ENCODE data around the gene POC1B.

Gene POC1B

DNA sequence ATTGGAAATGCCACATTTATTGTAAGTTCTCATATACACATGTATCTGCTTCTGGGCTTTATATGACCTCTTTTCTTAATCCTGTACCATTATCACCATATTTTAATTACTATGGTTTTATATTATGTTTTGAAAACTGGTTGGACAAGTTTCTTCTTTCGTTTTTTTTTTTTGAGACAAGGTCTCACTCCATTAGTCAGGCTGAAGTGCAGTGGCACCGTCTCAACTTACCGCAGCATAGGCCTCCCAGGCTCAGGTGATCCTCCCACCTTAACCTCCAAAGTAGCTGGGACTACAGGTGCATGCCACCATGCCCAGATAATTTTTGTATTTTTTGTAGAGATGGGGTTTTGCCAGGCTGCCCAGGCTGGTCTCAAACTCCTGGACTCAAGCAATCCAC lies 45.9 kb downstream of the POC1B start:
- H3K36me3 ChIP-seq: peaks cover 13 to 40% (median 24%) of the 10 kb centered on the region in 11 experiments
- peaks cover 0 to 25% (median 0%) of the 10 kb centered on the region in 10 experiments; a peak in 4 of 20 replicates for H3K4me1 ChIP-seq
- no peak for TF ChIP-seq Cebpa-rat (IDR thresholded peaks at IDR 0.05)
- no peaks in the 10 kb centered on the region for H4K20me1 ChIP-seq
- H3K27ac ChIP-seq: no peak overlapping the region
- H3K4me2 ChIP-seq: no peak overlapping the region
- H3K9me3 ChIP-seq (replicated peaks in 1 of 11): no peaks in the 10 kb centered on the region
- H3K9ac ChIP-seq: no peak overlapping the region
- no peaks in the 10 kb centered on the region for H3K27me3 ChIP-seq
- H3K4me3 ChIP-seq: no peak overlapping the region

- H3K4me3 ChIP-seq: no peak overlapping the region
- peaks cover 2 to 18% (median 8%) of the 10 kb centered on the region in 11 experiments; a peak in 16 of 22 replicates for H3K36me3 ChIP-seq
- no peaks in the 10 kb centered on the region for H3K27me3 ChIP-seq
- H3K4me1 ChIP-seq: peaks cover 0 to 25% (median 0%) of the 10 kb centered on the region in 10 experiments; a peak in 4 of 20 replicates
- no peak overlapping the region for H3K27ac ChIP-seq
- H3K9ac ChIP-seq: no peak overlapping the region
- no peaks in the 10 kb centered on the region for H3K9me3 ChIP-seq (replicated peaks in 1 of 11)
- no peaks in the 10 kb centered on the region for H4K20me1 ChIP-seq
- no peak for TF ChIP-seq Cebpa-rat (IDR thresholded peaks at IDR 0.05)
- peak overlapping the region in 3 of 11 experiments; percentile 5 to 56 (median 44); a peak in 5 of 22 replicates for H3K4me2 ChIP-seq
Measured at GRCh38 chr12:89477633-89478279, 48.1 kb downstream of the POC1B start.

GRCh38 chr12:89476904-89477595 lies 48.8 kb downstream of the POC1B start:
- H3K4me3 ChIP-seq: no peak overlapping the region
- peaks cover 0 to 18% (median 4%) of the 10 kb centered on the region in 11 experiments; a peak in 12 of 22 replicates for H3K36me3 ChIP-seq
- TF ChIP-seq Cebpa-rat (IDR thresholded peaks at IDR 0.05): no peak
- H3K4me2 ChIP-seq: peak overlapping the region in 3 of 11 experiments; percentile 5 to 56 (median 44); a peak in 5 of 22 replicates
- peaks cover 0 to 25% (median 0%) of the 10 kb centered on the region in 10 experiments; a peak in 4 of 20 replicates for H3K4me1 ChIP-seq
- no peak overlapping the region for H3K27ac ChIP-seq
- no peaks in the 10 kb centered on the region for H3K27me3 ChIP-seq
- H3K9me3 ChIP-seq (replicated peaks in 1 of 11): no peaks in the 10 kb centered on the region
- no peak overlapping the region for H3K9ac ChIP-seq
- no peaks in the 10 kb centered on the region for H4K20me1 ChIP-seq

- Histone ChIP-seq H3K27me3 (no peaks in the 10 kb centered on the region), H3K4me2 (no peak overlapping the region), H3K36me3 (peaks cover 0 to 20% (median 4%) of the 10 kb centered on the region in 11 experiments; a peak in 10 of 22 replicates), H3K4me1 (peaks cover 0 to 19% (median 0%) of the 10 kb centered on the region in 10 experiments; a peak in 4 of 20 replicates), H3K9me3 (replicated peaks in 1 of 11) (no peaks in the 10 kb centered on the region), H3K4me3 (no peak overlapping the region), H3K27ac (no peak overlapping the region), H3K9ac (no peak overlapping the region), H4K20me1 (no peaks in the 10 kb centered on the region)
- no peak for TF ChIP-seq Cebpa-rat (IDR thresholded peaks at IDR 0.05)
Measured at GRCh38 chr12:89476232-89476631, 49.6 kb downstream of the POC1B start.

GRCh38 chr12:89475203-89475990 lies 50.5 kb downstream of the POC1B start:
- Histone ChIP-seq H3K4me1 (peaks cover 0 to 16% (median 0%) of the 10 kb centered on the region in 10 experiments; a peak in 4 of 20 replicates), H3K27ac (no peak overlapping the region), H3K4me2 (no peak overlapping the region), H3K9me3 (replicated peaks in 1 of 11) (no peaks in the 10 kb centered on the region), H3K27me3 (no peaks in the 10 kb centered on the region), H3K9ac (no peak overlapping the region), H3K4me3 (no peak overlapping the region), H4K20me1 (no peaks in the 10 kb centered on the region), H3K36me3 (peaks cover 0 to 16% (median 2%) of the 10 kb centered on the region in 11 experiments; a peak in 3 of 22 replicates)
- no peak for TF ChIP-seq Cebpa-rat (IDR thresholded peaks at IDR 0.05)

DNA sequence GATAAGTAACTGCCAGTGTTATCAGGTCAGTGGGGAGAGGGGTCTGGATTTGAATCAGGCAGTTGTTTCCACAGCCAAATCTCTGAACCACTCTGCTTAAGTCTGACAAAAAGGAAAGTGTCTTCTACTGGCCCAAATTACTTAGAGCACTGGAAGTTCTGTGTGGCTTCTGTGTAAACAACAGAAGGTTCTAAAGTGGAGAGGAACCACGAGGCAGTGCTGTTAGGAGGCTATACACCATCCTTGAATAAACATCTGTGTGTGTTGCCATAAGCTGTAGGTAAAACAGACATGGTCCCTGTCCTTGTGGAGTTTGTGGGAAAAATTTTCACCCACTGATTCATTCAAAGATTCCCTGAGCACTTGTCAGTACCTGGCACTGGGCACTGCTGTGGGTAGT lies 51.2 kb downstream of the POC1B start:
- TF ChIP-seq Cebpa-rat (IDR thresholded peaks at IDR 0.05): no peak
- Histone ChIP-seq H3K36me3 (peaks cover 0 to 12% (median 0%) of the 10 kb centered on the region in 11 experiments; a peak in 2 of 22 replicates), H3K4me3 (no peak overlapping the region), H3K9ac (no peak overlapping the region), H3K27ac (no peak overlapping the region), H4K20me1 (no peaks in the 10 kb centered on the region), H3K9me3 (replicated peaks in 1 of 11) (no peaks in the 10 kb centered on the region), H3K4me1 (peaks cover 2 to 20% (median 4%) of the 10 kb centered on the region in 10 experiments; a peak in 16 of 20 replicates), H3K27me3 (no peaks in the 10 kb centered on the region), H3K4me2 (no peak overlapping the region)

DNA sequence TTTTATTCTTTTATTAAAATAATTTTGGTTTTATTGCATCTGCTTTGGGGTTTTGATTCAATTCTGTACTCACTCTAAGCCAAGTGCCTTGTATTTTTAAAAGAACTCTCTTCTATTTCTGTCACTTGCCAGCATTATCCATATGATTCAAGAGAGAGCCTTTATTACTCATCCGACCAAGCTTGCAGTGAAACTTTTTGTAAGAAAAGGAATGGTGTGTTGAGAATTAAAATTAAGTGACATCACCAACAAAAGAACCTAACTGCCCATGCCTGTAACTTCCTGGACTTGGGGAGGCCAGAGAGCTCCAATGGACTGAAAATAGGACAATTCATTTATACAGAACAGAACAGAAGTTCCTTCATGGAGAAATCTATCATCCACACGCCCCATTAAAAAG lies 53.3 kb downstream of the POC1B start:
- peaks cover 0 to 13% (median 0%) of the 10 kb centered on the region in 11 experiments; a peak in 2 of 22 replicates for H3K36me3 ChIP-seq
- no peak overlapping the region for H3K4me3 ChIP-seq
- TF ChIP-seq Cebpa-rat (IDR thresholded peaks at IDR 0.05): no peak
- H3K27ac ChIP-seq: no peak overlapping the region
- H3K9ac ChIP-seq: no peak overlapping the region
- H3K9me3 ChIP-seq (replicated peaks in 1 of 11): no peaks in the 10 kb centered on the region
- no peak overlapping the region for H3K4me2 ChIP-seq
- H3K4me1 ChIP-seq: peaks cover 19 to 32% (median 21%) of the 10 kb centered on the region in 10 experiments
- H3K27me3 ChIP-seq: no peaks in the 10 kb centered on the region
- H4K20me1 ChIP-seq: no peaks in the 10 kb centered on the region

DNA sequence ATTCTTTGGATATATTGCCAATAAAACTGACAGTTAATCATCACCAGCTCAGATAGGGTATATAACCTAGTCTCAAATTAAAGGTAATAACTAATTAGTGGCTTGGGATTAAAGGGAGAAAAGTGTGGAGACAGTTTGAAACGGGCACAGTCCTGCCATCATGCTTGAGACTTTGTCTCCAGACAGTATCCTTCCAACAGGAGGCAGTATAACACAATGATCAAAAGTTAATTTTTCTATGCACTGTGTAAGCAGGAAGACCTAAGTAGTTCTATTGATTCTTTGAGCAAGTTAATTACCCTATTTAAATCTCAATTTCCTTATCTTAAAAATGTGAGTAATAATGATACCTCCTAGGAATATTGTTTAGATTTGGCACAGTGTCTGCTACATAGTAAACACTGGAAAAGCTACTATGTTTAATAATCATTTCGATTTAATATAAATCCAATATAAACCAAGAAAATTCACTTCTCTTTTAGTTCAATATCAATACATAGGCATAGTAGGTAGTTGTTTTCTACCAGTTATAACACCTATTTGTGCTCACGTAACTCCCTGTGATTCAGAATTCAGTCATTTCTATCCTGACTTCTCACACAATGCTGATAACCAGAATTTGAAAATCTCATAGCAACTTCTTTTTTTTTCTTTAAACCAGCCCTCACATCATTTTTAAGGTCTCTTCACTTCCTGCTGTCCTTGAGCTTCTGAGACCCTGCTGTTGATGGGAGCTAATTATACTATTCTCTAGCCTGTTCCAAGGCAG lies 54.9 kb downstream of the POC1B start:
- peaks cover 19 to 24% (median 21%) of the 10 kb centered on the region in 10 experiments for H3K4me1 ChIP-seq
- TF ChIP-seq Cebpa-rat (IDR thresholded peaks at IDR 0.05): no peak
- no peak overlapping the region for H3K9ac ChIP-seq
- H3K27me3 ChIP-seq: no peaks in the 10 kb centered on the region
- no peaks in the 10 kb centered on the region for H4K20me1 ChIP-seq
- H3K9me3 ChIP-seq (replicated peaks in 1 of 11): no peaks in the 10 kb centered on the region
- no peak overlapping the region for H3K27ac ChIP-seq
- no peak overlapping the region for H3K4me3 ChIP-seq
- no peak overlapping the region for H3K4me2 ChIP-seq
- H3K36me3 ChIP-seq: peaks cover under 1 to 23% (median 6%) of the 10 kb centered on the region in 11 experiments; a peak in 7 of 22 replicates

Measured in BLaER1 treated with 17β-estradiol and CSF1 and Interleukin-3, amounts not matched to agents 10 nM and 100 nM (cell line).